Osteocyte (in vitro differentiated cells): ENCODE results near the gene ADD2. TPM values are rescaled to one million over a fixed set of nuclear protein-coding genes. Genes with fewer than 3 reads are reported as not detected.

ENCODE experiments used
- DNase-seq: peaks from one replicate; pipeline ENCODE4 v3.0.0; 2021; ENCODE audit warnings: mixed read lengths; ENCODE audit not compliant: unreplicated experiment; ENCODE audit errors: extremely low spot score
- H3K27ac Mint-ChIP-seq: one replicate; pipeline ENCODE4 v1.8.0; 2021; ENCODE audit warnings: mild to moderate bottlenecking, mixed read lengths; ENCODE audit not compliant: unreplicated experiment
- H3K27me3 Mint-ChIP-seq: one replicate; pipeline ENCODE4 v1.8.0; 2021; ENCODE audit warnings: mixed read lengths; ENCODE audit not compliant: unreplicated experiment
- H3K36me3 Mint-ChIP-seq: one replicate; pipeline ENCODE4 v1.8.0; 2021; ENCODE audit warnings: mixed read lengths; ENCODE audit not compliant: unreplicated experiment
- H3K4me1 Mint-ChIP-seq: one replicate; pipeline ENCODE4 v1.8.0; 2021; ENCODE audit warnings: mixed read lengths; ENCODE audit not compliant: unreplicated experiment
- H3K4me3 Mint-ChIP-seq: one replicate; pipeline ENCODE4 v1.8.0; 2021; ENCODE audit warnings: mild to moderate bottlenecking, moderate library complexity, mixed read lengths; ENCODE audit not compliant: unreplicated experiment
- H3K9me3 Mint-ChIP-seq: one replicate; pipeline ENCODE4 v1.8.0; 2021; ENCODE audit warnings: mixed read lengths; ENCODE audit not compliant: unreplicated experiment
- CTCF ChIP-seq: fragments of 200-600 bp; sonication (generic); IDR thresholded peaks from 2 replicates; pipeline ENCODE4 v1.5.0; 2021; ENCODE audit warnings: antibody characterized with exemption, mild to moderate bottlenecking, moderate library complexity
- total RNA-seq: library from RNA; stranded (reverse); gene quantifications from 2 replicates; pipeline ENCODE4 v1.2.1, GENCODE V29; 2021

The ADD2 gene
- total RNA-seq, 1 donor from 2014 or later = not detected

- no peaks in the 10 kb centered on the region for H3K4me1 Mint-ChIP-seq
- no peak overlapping the region for H3K27ac Mint-ChIP-seq
- no peak for TF ChIP-seq CTCF
- H3K36me3 Mint-ChIP-seq = no peaks in the 10 kb centered on the region
- DNase-seq = no peak
- H3K27me3 Mint-ChIP-seq = peaks cover 28% of the 10 kb centered on the region
- H3K9me3 Mint-ChIP-seq = no peaks in the 10 kb centered on the region
- no peak overlapping the region for H3K4me3 Mint-ChIP-seq
Measured at GRCh38 chr2:70757966-70758365, 10.0 kb downstream of the ADD2 start.

- Mint-ChIP-seq H3K36me3 (no peaks in the 10 kb centered on the region), H3K27me3 (peaks cover 28% of the 10 kb centered on the region), H3K27ac (no peak overlapping the region), H3K4me3 (no peak overlapping the region), H3K4me1 (no peaks in the 10 kb centered on the region), H3K9me3 (no peaks in the 10 kb centered on the region)
- no peak for TF ChIP-seq CTCF
- no peak for DNase-seq
Measured at GRCh38 chr2:70757360-70757759, 10.6 kb downstream of the ADD2 start.

GRCh38 chr2:70756128-70756527, 11.9 kb downstream of the ADD2 start:
- TF ChIP-seq CTCF = no peak
- H3K27ac Mint-ChIP-seq = no peak overlapping the region
- no peaks in the 10 kb centered on the region for H3K4me1 Mint-ChIP-seq
- H3K9me3 Mint-ChIP-seq = no peaks in the 10 kb centered on the region
- H3K27me3 Mint-ChIP-seq = peaks cover 33% of the 10 kb centered on the region
- DNase-seq = no peak
- no peaks in the 10 kb centered on the region for H3K36me3 Mint-ChIP-seq
- H3K4me3 Mint-ChIP-seq = no peak overlapping the region

GRCh38 chr2:70753902-70754301, 14.1 kb downstream of the ADD2 start:
- H3K9me3 Mint-ChIP-seq = no peaks in the 10 kb centered on the region
- no peak overlapping the region for H3K27ac Mint-ChIP-seq
- no peaks in the 10 kb centered on the region for H3K36me3 Mint-ChIP-seq
- H3K4me1 Mint-ChIP-seq = no peaks in the 10 kb centered on the region
- no peak for DNase-seq
- no peak overlapping the region for H3K4me3 Mint-ChIP-seq
- peaks cover 26% of the 10 kb centered on the region for H3K27me3 Mint-ChIP-seq
- TF ChIP-seq CTCF = no peak

GRCh38 chr2:70753031-70753430, 15.0 kb downstream of the ADD2 start:
- Mint-ChIP-seq H3K9me3 (no peaks in the 10 kb centered on the region), H3K4me1 (no peaks in the 10 kb centered on the region), H3K36me3 (no peaks in the 10 kb centered on the region), H3K27me3 (peaks cover 18% of the 10 kb centered on the region), H3K4me3 (no peak overlapping the region), H3K27ac (no peak overlapping the region)
- no peak for DNase-seq
- TF ChIP-seq CTCF = no peak
